ENCODE measurements around the gene CAMK1D. TPM values are rescaled to one million over a fixed set of nuclear protein-coding genes. Genes with fewer than 3 reads are reported as not detected.

The CAMK1D gene
- total and polyA plus RNA-seq, 2 of the 8 experiments (the other 6 are each of a cell fraction or from before 2014, with no cell fraction given) = 3.5 to 10.6 TPM

- TF ChIP-seq CHD7 (IDR thresholded peaks at IDR 0.05; ENCODE audit: insufficient replicate concordance, low read length) (no peak), CEBPB (IDR thresholded peaks at IDR 0.05; ENCODE audit: low read depth, low read length) (no peak), HDAC6 (IDR thresholded peaks at IDR 0.05; ENCODE audit: low read depth, low read length) (no peak), FOSL1 (IDR thresholded peaks at IDR 0.05; ENCODE audit: insufficient read depth, low read depth, low read length) (no peak), CHD1 (IDR thresholded peaks at IDR 0.05; ENCODE audit: low read depth, low read length) (no peak)
These were observed 330.3 kb downstream of the CAMK1D start (continued) for GRCh38 chr10:12679636-12680035.

Measured in H1 (cell line).